Vagina (tissue), 2 donors: ENCODE results near the gene WWOX. TPM values are rescaled to one million over a fixed set of nuclear protein-coding genes. Genes with fewer than 3 reads are reported as not detected.

ENCODE experiments used
- DNase-seq, 2 donors: peaks; one replicate each; pipeline ENCODE4 v3.0.0-alpha.2; 2017; ENCODE audit errors: extremely low spot score in 2 of 2
- H3K27ac ChIP-seq: fragments of 200-600 bp; sonication (generic); one replicate; pipeline ENCODE4 v1.5.1; 2019
- H3K27me3 ChIP-seq: fragments of 200-600 bp; sonication (generic); one replicate; pipeline ENCODE4 v1.5.1; 2019
- H3K36me3 ChIP-seq, 2 donors: fragments of 200-600 bp; sonication (generic); one replicate each; pipeline ENCODE4 v1.5.1; 2017 to 2019
- H3K4me1 ChIP-seq: fragments of 200-600 bp; sonication (generic); one replicate; pipeline ENCODE4 v1.5.1; 2019
- H3K4me3 ChIP-seq, 2 donors: fragments of 200-600 bp; sonication (generic); 1 replicate in 1 of 2; 2 replicates in 1 of 2; pipeline ENCODE4 v1.5.1; 2016 to 2019
- H3K9me3 ChIP-seq: fragments of 200-600 bp; sonication (generic); one replicate; pipeline ENCODE4 v1.5.1; 2019
- CTCF ChIP-seq, 3 experiments: fragments of 450-650 bp in 2 of 3; fragments of 200-600 bp in 1 of 3; sonication (generic) in 1 of 3; IDR thresholded peaks; one replicate each; pipeline ENCODE4 v1.5.1; 2017 to 2019; ENCODE audit warnings: antibody characterized with exemption in 3 of 3, mild to moderate bottlenecking in 2 of 3, moderate library complexity in 2 of 3
- POLR2A ChIP-seq, 2 donors: fragments of 450-650 bp; IDR thresholded peaks; one replicate each; pipeline ENCODE4 v1.6.1; 2017; ENCODE audit warnings: antibody characterized with exemption in 2 of 2, mild to moderate bottlenecking in 2 of 2, moderate library complexity in 2 of 2
- POLR2AphosphoS5 ChIP-seq, 2 donors: sonication (generic); formaldehyde crosslinking; IDR thresholded peaks; one replicate each; pipeline ENCODE4 v1.9.0; 2017; ENCODE audit warnings: antibody characterized with exemption in 2 of 2, mild to moderate bottlenecking in 2 of 2, low read depth in 1 of 2; ENCODE audit not compliant: insufficient read depth in 1 of 2
- intact Hi-C: fragments of 100-400 bp; cut with DNase I; formaldehyde crosslinking; loops from one replicate; pipeline ENCODE4 v1.15.1; 2023
- total RNA-seq: library from RNA; depleted of rRNA; stranded (reverse); fragments of >200 nt; gene quantifications from one replicate; pipeline ENCODE4 v1.2.3, GENCODE V29; 2016

WWOX gene
- total RNA-seq, 1 donor from 2014 or later = 33.1 TPM

- Histone ChIP-seq H3K4me3 (no peak overlapping the region), H3K9me3 (no peaks in the 10 kb centered on the region), H3K4me1 (no peaks in the 10 kb centered on the region), H3K27ac (no peak overlapping the region), H3K36me3 (no peaks in the 10 kb centered on the region), H3K27me3 (no peaks in the 10 kb centered on the region)
- intact Hi-C loops = no loop called here
- DNase-seq = no peak
- TF ChIP-seq POLR2A (IDR thresholded peaks at IDR 0.05) = no peak
Measured at GRCh38 chr16:78431701-78432100, 332.2 kb downstream of the WWOX start.

GRCh38 chr16:78432451-78432850, 333.0 kb downstream of the WWOX start:
- Histone ChIP-seq H3K27ac (no peak overlapping the region), H3K4me1 (no peaks in the 10 kb centered on the region), H3K4me3 (no peak overlapping the region), H3K27me3 (no peaks in the 10 kb centered on the region), H3K36me3 (no peaks in the 10 kb centered on the region), H3K9me3 (no peaks in the 10 kb centered on the region)
- peak in 1 of 2 donors; percentile 67 for DNase-seq
- TF ChIP-seq POLR2AphosphoS5 (IDR thresholded peaks at IDR 0.05; ENCODE audit: insufficient read depth in 1 of 2, low read depth in 1 of 2) (no peak), CTCF (IDR thresholded peaks at IDR 0.05) (no peak), POLR2A (IDR thresholded peaks at IDR 0.05) (no peak)
- intact Hi-C loops = no loop called here

- H3K4me3 ChIP-seq = no peak overlapping the region
- no peaks in the 10 kb centered on the region for H3K9me3 ChIP-seq
- no peaks in the 10 kb centered on the region for H3K36me3 ChIP-seq
- H3K27ac ChIP-seq = no peak overlapping the region
- intact Hi-C loops = no loop called here
- TF ChIP-seq CTCF (IDR thresholded peaks at IDR 0.05) = no peak
- no peak for TF ChIP-seq POLR2A (IDR thresholded peaks at IDR 0.05)
- no peak for TF ChIP-seq POLR2AphosphoS5 (IDR thresholded peaks at IDR 0.05; ENCODE audit: insufficient read depth in 1 of 2, low read depth in 1 of 2)
- no peaks in the 10 kb centered on the region for H3K4me1 ChIP-seq
- H3K27me3 ChIP-seq = no peaks in the 10 kb centered on the region
- no peak for DNase-seq
Measured at GRCh38 chr16:78433116-78433515, 333.7 kb downstream of the WWOX start.

GRCh38 chr16:78434401-78434800, 334.9 kb downstream of the WWOX start:
- Histone ChIP-seq H3K4me1 (no peaks in the 10 kb centered on the region), H3K27me3 (no peaks in the 10 kb centered on the region), H3K27ac (no peak overlapping the region), H3K4me3 (no peak overlapping the region), H3K9me3 (no peaks in the 10 kb centered on the region), H3K36me3 (no peaks in the 10 kb centered on the region)
- TF ChIP-seq CTCF (IDR thresholded peaks at IDR 0.05) = no peak
- no peak for TF ChIP-seq POLR2AphosphoS5 (IDR thresholded peaks at IDR 0.05; ENCODE audit: insufficient read depth in 1 of 2, low read depth in 1 of 2)
- no peak for TF ChIP-seq POLR2A (IDR thresholded peaks at IDR 0.05)
- intact Hi-C loops = no loop called here
- DNase-seq = peak in 1 of 2 donors; percentile 40

- intact Hi-C loops = no loop called here
- H3K4me3 ChIP-seq = no peak overlapping the region
- no peaks in the 10 kb centered on the region for H3K27me3 ChIP-seq
- no peaks in the 10 kb centered on the region for H3K9me3 ChIP-seq
- H3K27ac ChIP-seq = no peak overlapping the region
- TF ChIP-seq CTCF (IDR thresholded peaks at IDR 0.05) (no peak), POLR2AphosphoS5 (IDR thresholded peaks at IDR 0.05; ENCODE audit: insufficient read depth in 1 of 2, low read depth in 1 of 2) (no peak), POLR2A (IDR thresholded peaks at IDR 0.05) (no peak)
- H3K4me1 ChIP-seq = no peaks in the 10 kb centered on the region
- H3K36me3 ChIP-seq = no peaks in the 10 kb centered on the region
- peak in 1 of 2 donors; percentile 47 for DNase-seq
Measured at GRCh38 chr16:78435260-78435659, 335.8 kb downstream of the WWOX start.

GRCh38 chr16:78436023-78436422, 336.6 kb downstream of the WWOX start:
- DNase-seq = peak in 1 of 2 donors; percentile 25
- intact Hi-C loops = no loop called here
- H3K4me3 ChIP-seq = no peak overlapping the region
- no peaks in the 10 kb centered on the region for H3K36me3 ChIP-seq
- H3K9me3 ChIP-seq = no peaks in the 10 kb centered on the region
- no peaks in the 10 kb centered on the region for H3K27me3 ChIP-seq
- no peak for TF ChIP-seq POLR2A (IDR thresholded peaks at IDR 0.05)
- TF ChIP-seq CTCF (IDR thresholded peaks at IDR 0.05) = no peak
- TF ChIP-seq POLR2AphosphoS5 (IDR thresholded peaks at IDR 0.05; ENCODE audit: insufficient read depth in 1 of 2, low read depth in 1 of 2) = no peak
- H3K27ac ChIP-seq = no peak overlapping the region
- H3K4me1 ChIP-seq = no peaks in the 10 kb centered on the region
